T-helper 2 cell treated with Interferon-gamma antibody and Interleukin-4, amounts not matched to agents 5 μg/mL and 100 μg/mL, for 36 hours (primary cell): ENCODE data around the gene SHISA2.

Experiments
- DNase-seq: peaks from one replicate; pipeline ENCODE4 v3.0.0; 2021; ENCODE audit warnings: low spot score
- H3K27ac Mint-ChIP-seq: one replicate; pipeline ENCODE4 v1.8.0; 2021; ENCODE audit warnings: mild to moderate bottlenecking, mixed read lengths
- H3K27me3 Mint-ChIP-seq: one replicate; pipeline ENCODE4 v1.8.0; 2021; ENCODE audit warnings: low read depth, mixed read lengths
- H3K36me3 Mint-ChIP-seq: one replicate; pipeline ENCODE4 v1.8.0; 2021; ENCODE audit warnings: low read depth, mixed read lengths
- H3K4me1 Mint-ChIP-seq: one replicate; pipeline ENCODE4 v1.8.0; 2021; ENCODE audit warnings: low read depth, mixed read lengths
- H3K4me3 Mint-ChIP-seq: one replicate; pipeline ENCODE4 v1.8.0; 2022; ENCODE audit warnings: mild to moderate bottlenecking, moderate library complexity, mixed read lengths
- H3K9me3 Mint-ChIP-seq: one replicate; pipeline ENCODE4 v1.8.0; 2021; ENCODE audit warnings: mixed read lengths

The SHISA2 gene

DNA sequence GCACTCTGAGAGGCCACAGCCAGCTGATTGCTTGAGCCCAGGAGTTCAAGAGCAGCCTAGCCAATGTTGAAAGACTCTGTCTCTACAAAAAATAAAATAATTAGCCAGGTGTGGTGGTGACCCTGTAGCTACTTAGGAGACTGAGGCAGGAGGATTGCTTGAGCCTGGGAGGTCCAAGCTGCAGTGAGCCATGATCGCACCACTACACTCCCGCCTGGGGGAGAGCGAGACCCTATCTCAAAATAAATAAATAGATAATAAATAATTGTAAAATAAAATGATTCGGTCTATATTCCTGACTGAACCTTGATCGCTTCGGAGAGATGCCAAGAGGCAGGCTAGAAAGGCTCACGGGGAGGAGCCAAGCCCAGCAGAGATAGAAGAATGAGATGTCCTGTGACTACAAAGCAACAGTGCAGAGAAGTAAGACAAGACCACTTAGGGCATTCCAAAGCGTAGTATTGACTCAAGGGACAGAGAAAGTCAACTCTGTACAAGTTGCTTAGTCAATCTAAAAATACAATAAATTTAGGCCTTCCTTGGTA, 12.8 kb downstream of the SHISA2 start:
- peaks cover 1% of the 10 kb centered on the region for H3K4me1 Mint-ChIP-seq
- no peak for DNase-seq
- H3K27ac Mint-ChIP-seq, result no peak overlapping the region
- H3K27me3 Mint-ChIP-seq, result peaks cover 21% of the 10 kb centered on the region
- H3K4me3 Mint-ChIP-seq, result no peak overlapping the region
- no peaks in the 10 kb centered on the region for H3K36me3 Mint-ChIP-seq
- no peaks in the 10 kb centered on the region for H3K9me3 Mint-ChIP-seq

- Mint-ChIP-seq H3K4me1 (peaks cover 1% of the 10 kb centered on the region), H3K36me3 (no peaks in the 10 kb centered on the region), H3K27ac (no peak overlapping the region), H3K27me3 (peaks cover 19% of the 10 kb centered on the region), H3K4me3 (no peak overlapping the region), H3K9me3 (no peaks in the 10 kb centered on the region)
- DNase-seq, result no peak
Measured at GRCh38 chr13:26037302-26037701, 14.5 kb downstream of the SHISA2 start.

GRCh38 chr13:26036383-26036782, 15.4 kb downstream of the SHISA2 start:
- Mint-ChIP-seq H3K27ac (no peak overlapping the region), H3K36me3 (no peaks in the 10 kb centered on the region), H3K4me1 (peaks cover 1% of the 10 kb centered on the region), H3K4me3 (no peak overlapping the region), H3K27me3 (peaks cover 12% of the 10 kb centered on the region), H3K9me3 (no peaks in the 10 kb centered on the region)
- no peak for DNase-seq

DNA sequence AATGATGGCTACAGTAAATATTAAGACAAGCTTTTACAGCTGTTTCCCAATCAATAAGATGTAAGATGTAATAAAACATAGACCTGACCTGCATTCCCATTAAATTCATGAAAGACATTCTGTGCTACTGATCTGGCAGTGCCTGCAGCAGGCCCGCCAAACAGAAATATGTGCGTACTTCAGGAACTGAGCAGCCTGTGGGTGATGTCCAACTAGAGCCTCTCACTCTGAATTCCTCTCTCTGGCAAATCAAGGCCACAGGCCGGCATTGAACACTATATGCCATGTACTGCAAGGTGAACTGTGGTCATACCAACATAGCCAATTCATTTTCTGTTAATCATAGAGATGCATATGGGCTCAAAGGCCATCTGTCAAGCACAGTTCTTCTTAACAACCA, 17.8 kb downstream of the SHISA2 start:
- Mint-ChIP-seq H3K36me3 (peaks cover 1% of the 10 kb centered on the region), H3K4me1 (peaks cover 1% of the 10 kb centered on the region), H3K4me3 (no peak overlapping the region), H3K27ac (no peak overlapping the region), H3K27me3 (peaks cover 11% of the 10 kb centered on the region), H3K9me3 (peaks cover 10% of the 10 kb centered on the region)
- no peak for DNase-seq

- H3K9me3 Mint-ChIP-seq, result peaks cover 10% of the 10 kb centered on the region
- no peaks in the 10 kb centered on the region for H3K4me1 Mint-ChIP-seq
- peaks cover 9% of the 10 kb centered on the region for H3K27me3 Mint-ChIP-seq
- H3K27ac Mint-ChIP-seq, result no peak overlapping the region
- H3K4me3 Mint-ChIP-seq, result no peak overlapping the region
- DNase-seq, result no peak
- H3K36me3 Mint-ChIP-seq, result peaks cover 1% of the 10 kb centered on the region
Measured at GRCh38 chr13:26030331-26030730, 21.5 kb downstream of the SHISA2 start.

GRCh38 chr13:26029581-26030136, 22.2 kb downstream of the SHISA2 start:
- Mint-ChIP-seq H3K9me3 (peaks cover 10% of the 10 kb centered on the region), H3K4me3 (no peak overlapping the region), H3K36me3 (peaks cover 1% of the 10 kb centered on the region), H3K4me1 (no peaks in the 10 kb centered on the region), H3K27ac (no peak overlapping the region), H3K27me3 (peaks cover 13% of the 10 kb centered on the region)
- no peak for DNase-seq

GRCh38 chr13:26026211-26026610, 25.6 kb downstream of the SHISA2 start:
- Mint-ChIP-seq H3K9me3 (peaks cover 10% of the 10 kb centered on the region), H3K4me1 (no peaks in the 10 kb centered on the region), H3K27ac (no peak overlapping the region), H3K27me3 (peaks cover 17% of the 10 kb centered on the region), H3K4me3 (no peak overlapping the region), H3K36me3 (peaks cover 1% of the 10 kb centered on the region)
- DNase-seq, result no peak

DNA sequence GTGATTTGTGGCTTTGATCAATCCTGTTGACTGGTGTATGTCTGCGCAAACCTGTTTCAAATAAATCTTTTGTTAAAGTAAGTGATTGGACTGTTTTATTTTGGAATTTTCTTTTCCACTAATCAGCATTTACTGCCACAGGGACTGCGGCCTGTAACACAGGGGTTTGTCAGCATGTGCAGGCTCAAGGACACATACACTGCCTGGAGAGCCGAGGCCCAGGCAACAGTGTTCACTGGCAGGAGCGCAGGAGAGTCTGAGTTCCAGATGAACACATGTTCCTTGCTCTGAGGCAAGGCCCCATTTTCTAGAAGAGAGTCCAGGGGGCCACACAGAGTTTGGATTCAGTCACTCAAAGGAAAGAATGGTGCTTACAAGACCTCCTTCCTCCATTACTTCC, 26.0 kb downstream of the SHISA2 start:
- H3K4me3 Mint-ChIP-seq, result no peak overlapping the region
- H3K27ac Mint-ChIP-seq, result no peak overlapping the region
- H3K4me1 Mint-ChIP-seq, result no peaks in the 10 kb centered on the region
- peaks cover 5% of the 10 kb centered on the region for H3K9me3 Mint-ChIP-seq
- DNase-seq, result no peak
- peaks cover under 1% of the 10 kb centered on the region for H3K36me3 Mint-ChIP-seq
- peaks cover 17% of the 10 kb centered on the region for H3K27me3 Mint-ChIP-seq

- H3K9me3 Mint-ChIP-seq, result no peaks in the 10 kb centered on the region
- H3K27ac Mint-ChIP-seq, result no peak overlapping the region
- no peak for DNase-seq
- no peaks in the 10 kb centered on the region for H3K4me1 Mint-ChIP-seq
- H3K4me3 Mint-ChIP-seq, result no peak overlapping the region
- H3K36me3 Mint-ChIP-seq, result no peaks in the 10 kb centered on the region
- H3K27me3 Mint-ChIP-seq, result peaks cover 13% of the 10 kb centered on the region
Measured at GRCh38 chr13:26025196-26025595, 26.6 kb downstream of the SHISA2 start.

GRCh38 chr13:26024558-26024957, 27.3 kb downstream of the SHISA2 start:
- H3K27me3 Mint-ChIP-seq, result peaks cover 13% of the 10 kb centered on the region
- no peaks in the 10 kb centered on the region for H3K36me3 Mint-ChIP-seq
- H3K9me3 Mint-ChIP-seq, result no peaks in the 10 kb centered on the region
- no peak overlapping the region for H3K27ac Mint-ChIP-seq
- no peak for DNase-seq
- H3K4me1 Mint-ChIP-seq, result no peaks in the 10 kb centered on the region
- no peak overlapping the region for H3K4me3 Mint-ChIP-seq

DNA sequence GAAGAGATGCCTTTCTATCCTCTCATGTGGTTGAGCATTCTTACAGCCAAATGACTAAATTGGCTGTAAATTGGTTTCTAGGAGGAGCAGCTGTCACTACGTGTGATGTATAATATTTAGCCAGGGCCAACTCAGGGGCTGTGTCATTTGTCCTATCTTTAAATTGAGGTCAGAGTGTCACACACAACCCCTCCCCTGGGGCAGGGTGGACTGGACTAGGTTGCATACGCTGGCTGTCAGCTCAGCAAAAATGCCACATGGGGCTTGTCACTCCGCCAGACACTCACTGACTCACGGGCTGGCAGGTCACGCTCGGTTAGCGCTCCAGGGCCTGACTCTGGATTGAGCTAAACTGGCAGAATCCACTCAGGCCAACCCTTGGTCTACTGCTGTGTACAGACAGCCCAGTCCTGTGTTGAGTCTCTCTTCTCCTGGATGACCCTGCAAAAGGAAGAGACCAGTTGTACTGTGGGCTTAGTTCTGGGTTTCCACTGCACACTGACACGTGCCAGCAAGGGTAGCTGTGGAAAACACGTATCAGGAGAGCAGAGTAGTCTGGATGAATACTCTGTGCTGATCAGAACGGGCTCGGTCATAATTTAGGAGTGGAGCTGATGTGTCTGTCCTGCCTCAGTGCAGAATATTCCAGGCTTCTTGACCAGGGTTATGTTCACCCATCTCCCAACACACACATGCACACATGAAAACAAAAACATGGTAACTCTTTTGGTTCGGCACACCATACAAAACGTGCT, 29.1 kb downstream of the SHISA2 start:
- H3K4me3 Mint-ChIP-seq, result no peak overlapping the region
- peaks cover 13% of the 10 kb centered on the region for H3K27me3 Mint-ChIP-seq
- no peaks in the 10 kb centered on the region for H3K36me3 Mint-ChIP-seq
- H3K27ac Mint-ChIP-seq, result no peak overlapping the region
- H3K9me3 Mint-ChIP-seq, result no peaks in the 10 kb centered on the region
- peaks cover 3% of the 10 kb centered on the region for H3K4me1 Mint-ChIP-seq
- no peak for DNase-seq

DNA sequence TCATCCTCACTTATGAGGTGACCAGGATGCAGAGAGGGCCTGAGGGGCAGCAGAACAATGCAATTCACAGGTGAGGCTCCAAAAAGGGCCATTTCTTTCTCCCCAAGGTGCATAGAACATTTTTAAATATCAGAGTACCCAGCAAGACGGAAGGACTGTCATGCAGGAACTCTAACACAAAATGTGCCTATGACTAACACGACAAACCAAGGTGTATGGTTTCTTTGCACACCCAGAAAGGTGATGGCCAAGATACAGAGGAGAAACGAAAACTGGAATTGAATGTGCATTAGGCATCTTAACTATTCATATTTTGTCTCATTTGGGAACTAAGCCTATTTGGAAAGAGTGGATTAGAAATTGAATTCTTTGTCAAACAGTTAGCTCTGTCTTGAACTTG, 29.9 kb downstream of the SHISA2 start:
- Mint-ChIP-seq H3K27me3 (peaks cover 13% of the 10 kb centered on the region), H3K36me3 (no peaks in the 10 kb centered on the region), H3K4me3 (no peak overlapping the region), H3K9me3 (no peaks in the 10 kb centered on the region), H3K27ac (no peak overlapping the region), H3K4me1 (peaks cover 3% of the 10 kb centered on the region)
- no peak for DNase-seq

DNA sequence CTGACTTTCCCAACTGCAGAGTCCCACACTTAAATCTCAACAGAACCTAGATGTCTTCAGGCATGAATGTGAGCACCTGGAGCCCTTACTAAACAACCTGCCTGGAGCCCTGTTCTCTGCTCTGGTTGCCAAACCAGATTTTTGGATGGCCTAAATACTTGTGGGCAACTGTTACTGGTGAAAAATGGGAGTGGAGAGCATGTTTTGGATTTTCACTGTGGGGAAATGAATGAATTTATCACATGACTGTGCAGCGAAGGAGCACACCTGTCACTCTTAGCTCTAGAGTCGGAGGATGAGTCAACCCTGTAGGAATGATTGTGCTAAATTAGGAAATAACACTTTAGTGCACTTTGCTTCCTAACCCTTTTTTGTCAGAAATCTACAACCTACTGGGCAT, 30.3 kb downstream of the SHISA2 start:
- Mint-ChIP-seq H3K4me3 (no peak overlapping the region), H3K4me1 (peaks cover 3% of the 10 kb centered on the region), H3K36me3 (no peaks in the 10 kb centered on the region), H3K27ac (no peak overlapping the region), H3K27me3 (peaks cover 13% of the 10 kb centered on the region), H3K9me3 (no peaks in the 10 kb centered on the region)
- no peak for DNase-seq

DNA sequence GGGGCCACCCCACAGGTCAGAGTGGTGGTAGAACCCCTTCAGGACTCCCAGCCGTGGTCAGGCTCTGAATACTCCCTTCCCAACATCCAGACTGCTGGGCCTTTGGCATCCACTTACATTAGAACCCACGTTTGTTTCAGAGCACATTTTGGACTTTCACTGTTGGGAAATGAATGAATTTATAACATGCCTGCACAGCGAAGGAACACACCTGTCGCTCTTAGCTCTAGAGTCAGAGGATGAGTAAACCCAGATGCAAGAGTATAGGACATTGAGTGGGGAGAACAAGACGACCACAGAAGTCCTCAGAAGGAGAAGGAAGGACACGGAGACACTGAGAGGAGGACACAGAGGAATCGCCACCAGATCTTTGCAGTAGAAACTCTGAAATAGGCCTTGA, 30.9 kb downstream of the SHISA2 start:
- peaks cover 13% of the 10 kb centered on the region for H3K27me3 Mint-ChIP-seq
- H3K4me3 Mint-ChIP-seq, result no peak overlapping the region
- no peaks in the 10 kb centered on the region for H3K36me3 Mint-ChIP-seq
- peaks cover 3% of the 10 kb centered on the region for H3K4me1 Mint-ChIP-seq
- no peak overlapping the region for H3K27ac Mint-ChIP-seq
- no peak for DNase-seq
- no peaks in the 10 kb centered on the region for H3K9me3 Mint-ChIP-seq
